A549 (cell line): Measurements from ENCODE around the gene KCNJ6.

ENCODE experiments used
- BHLHE40 ChIP-seq: IDR thresholded peaks from 2 replicates; pipeline ENCODE4 v1.6.1; 2012; ENCODE audit warnings: low read depth, low read length, inconsistent platforms
- CHD2 ChIP-seq: fragments of 150-350 bp; IDR thresholded peaks from 2 replicates; pipeline ENCODE4 v1.6.1; 2014; ENCODE audit warnings: low read length; ENCODE audit not compliant: partially characterized antibody
- CHD4 ChIP-seq: fragments of 200-600 bp; sonication (generic); IDR thresholded peaks from 2 replicates; pipeline ENCODE4 v1.6.1; 2016; ENCODE audit warnings: antibody characterized with exemption, mild to moderate bottlenecking, borderline replicate concordance
- EP300 ChIP-seq, 2 experiments: fragments of >200 bp; sonication (Bioruptor Twin); formaldehyde crosslinking; IDR thresholded peaks; 2 replicates in 1 of 2; 3 replicates in 1 of 2; pipeline ENCODE4 v1.6.1; 2016 to 2017
- MAFK ChIP-seq: fragments of 450-650 bp; IDR thresholded peaks from 2 replicates; pipeline ENCODE4 v1.6.1; 2014; ENCODE audit not compliant: partially characterized antibody
- NFE2L2 ChIP-seq: fragments of 150-350 bp; conservative IDR thresholded peaks from 2 replicates; pipeline ENCODE4 v1.6.1; 2014; ENCODE audit warnings: low read length
- POLR2A ChIP-seq: IDR thresholded peaks from 2 replicates; pipeline ENCODE4 v1.6.1; 2012; ENCODE audit warnings: mild to moderate bottlenecking, low read length
- TF ChIP-seq, protein P1 (sequence below): fragments of 250-450 bp; sonication (Bioruptor Pico); IDR thresholded peaks from 2 replicates; pipeline ENCODE4 v1.5.0; 2021; ENCODE audit warnings: mild to moderate bottlenecking, moderate library complexity, borderline replicate concordance
- TF ChIP-seq, protein P2 (sequence below): fragments of >200 bp; sonication (Bioruptor Twin); formaldehyde crosslinking; IDR thresholded peaks from 3 replicates; pipeline ENCODE4 v1.5.1; 2016
- TF ChIP-seq, protein P3 (sequence below): IDR thresholded peaks from 2 replicates; pipeline ENCODE4 v1.6.1; 2012

DNA sequence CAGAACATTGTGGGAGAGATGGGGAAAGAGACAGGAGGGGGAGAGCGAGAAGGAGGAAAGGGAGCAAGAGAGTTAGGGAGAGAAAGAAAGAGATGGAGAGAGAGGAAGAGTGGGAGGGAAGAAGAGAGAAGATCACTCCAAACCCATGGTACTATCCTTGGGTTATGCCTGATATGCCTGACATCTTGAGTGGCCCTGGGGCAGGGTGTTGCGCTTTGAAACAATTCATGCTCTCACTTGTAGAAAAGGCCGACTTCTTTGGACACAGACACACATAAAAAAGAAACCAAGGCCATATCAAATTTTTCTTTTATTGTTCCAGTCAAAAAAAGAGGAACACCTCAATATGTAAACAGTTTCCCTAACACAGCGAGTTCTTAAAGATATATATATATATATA is 309.2 kb downstream of the KCNJ6 start:
- TF ChIP-seq, protein P1, sequence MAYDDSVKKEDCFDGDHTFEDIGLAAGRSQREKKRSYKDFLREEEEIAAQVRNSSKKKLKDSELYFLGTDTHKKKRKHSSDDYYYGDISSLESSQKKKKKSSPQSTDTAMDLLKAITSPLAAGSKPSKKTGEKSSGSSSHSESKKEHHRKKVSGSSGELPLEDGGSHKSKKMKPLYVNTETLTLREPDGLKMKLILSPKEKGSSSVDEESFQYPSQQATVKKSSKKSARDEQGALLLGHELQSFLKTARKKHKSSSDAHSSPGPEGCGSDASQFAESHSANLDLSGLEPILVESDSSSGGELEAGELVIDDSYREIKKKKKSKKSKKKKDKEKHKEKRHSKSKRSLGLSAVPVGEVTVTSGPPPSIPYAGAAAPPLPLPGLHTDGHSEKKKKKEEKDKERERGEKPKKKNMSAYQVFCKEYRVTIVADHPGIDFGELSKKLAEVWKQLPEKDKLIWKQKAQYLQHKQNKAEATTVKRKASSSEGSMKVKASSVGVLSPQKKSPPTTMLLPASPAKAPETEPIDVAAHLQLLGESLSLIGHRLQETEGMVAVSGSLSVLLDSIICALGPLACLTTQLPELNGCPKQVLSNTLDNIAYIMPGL = no peak
- TF ChIP-seq, protein P2, sequence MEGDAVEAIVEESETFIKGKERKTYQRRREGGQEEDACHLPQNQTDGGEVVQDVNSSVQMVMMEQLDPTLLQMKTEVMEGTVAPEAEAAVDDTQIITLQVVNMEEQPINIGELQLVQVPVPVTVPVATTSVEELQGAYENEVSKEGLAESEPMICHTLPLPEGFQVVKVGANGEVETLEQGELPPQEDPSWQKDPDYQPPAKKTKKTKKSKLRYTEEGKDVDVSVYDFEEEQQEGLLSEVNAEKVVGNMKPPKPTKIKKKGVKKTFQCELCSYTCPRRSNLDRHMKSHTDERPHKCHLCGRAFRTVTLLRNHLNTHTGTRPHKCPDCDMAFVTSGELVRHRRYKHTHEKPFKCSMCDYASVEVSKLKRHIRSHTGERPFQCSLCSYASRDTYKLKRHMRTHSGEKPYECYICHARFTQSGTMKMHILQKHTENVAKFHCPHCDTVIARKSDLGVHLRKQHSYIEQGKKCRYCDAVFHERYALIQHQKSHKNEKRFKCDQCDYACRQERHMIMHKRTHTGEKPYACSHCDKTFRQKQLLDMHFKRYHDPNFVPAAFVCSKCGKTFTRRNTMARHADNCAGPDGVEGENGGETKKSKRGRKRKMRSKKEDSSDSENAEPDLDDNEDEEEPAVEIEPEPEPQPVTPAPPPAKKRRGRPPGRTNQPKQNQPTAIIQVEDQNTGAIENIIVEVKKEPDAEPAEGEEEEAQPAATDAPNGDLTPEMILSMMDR = no peak
- TF ChIP-seq POLR2A (no peak), NFE2L2 (no peak), BHLHE40 (no peak), CHD4 (no peak), CHD2 (no peak), MAFK (no peak), EP300 (IDR thresholded peaks at IDR 0.05) (no peak)
- TF ChIP-seq, protein P3, sequence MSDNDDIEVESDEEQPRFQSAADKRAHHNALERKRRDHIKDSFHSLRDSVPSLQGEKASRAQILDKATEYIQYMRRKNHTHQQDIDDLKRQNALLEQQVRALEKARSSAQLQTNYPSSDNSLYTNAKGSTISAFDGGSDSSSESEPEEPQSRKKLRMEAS = no peak
